Measurements from ENCODE around the gene ACKR3. TPM values are rescaled to one million over a fixed set of nuclear protein-coding genes. Genes with fewer than 3 reads are reported as not detected.

Gene ACKR3
- 1 to 10 TPM in 1 of 2 experiments, under 1 TPM in 1; 0.86 to 1.6 TPM for total RNA-seq

GRCh38 chr2:236569573-236569973 is at the start of gene ACKR3:
Gene ACKR3 (plus strand): TSS chr2:236569825. CDS start chr2:236580466, 10,641 bp downstream.
- POLR2A ChIA-PET: no interaction called here
- CTCF ChIA-PET: interaction anchor here (0.6 to 3.7 kb wide), 12 partner anchors 15 to 492 kb away, joined by 3 to 45 read pairs (median 4); no protein-coding TSS in a partner anchor

GRCh38 chr2:236521556-236521955 is 48.1 kb upstream of the ACKR3 start:
- POLR2A ChIA-PET: no interaction called here
- CTCF ChIA-PET: interaction anchor here (1.8 kb wide), 1 partner anchor 8 kb away, joined by 7 read pairs; no protein-coding TSS in a partner anchor

- ChIA-PET POLR2A (no interaction called here), CTCF (interaction anchor here (1.8 kb wide), 1 partner anchor 10 kb away, joined by 7 read pairs; no protein-coding TSS in a partner anchor)
Measured at GRCh38 chr2:236523249-236523648, 46.4 kb upstream of the ACKR3 start.

GRCh38 chr2:236525411-236525997 is 44.1 kb upstream of the ACKR3 start:
- CTCF ChIA-PET: no interaction called here
- POLR2A ChIA-PET: no interaction called here

GRCh38 chr2:236526455-236527158 is 43.0 kb upstream of the ACKR3 start:
- ChIA-PET POLR2A (no interaction called here), CTCF (interaction anchor here (1.4 to 1.7 kb wide), 2 partner anchors 14 to 43 kb away, joined by 3 to 4 read pairs; partner anchors contain the start of gene ACKR3)

GRCh38 chr2:236527159-236527630 is 42.4 kb upstream of the ACKR3 start:
- CTCF ChIA-PET: interaction anchor here (1.3 to 1.7 kb wide), 3 partner anchors 9 to 43 kb away, joined by 3 to 4 read pairs (median 4); partner anchors contain the start of gene ACKR3
- POLR2A ChIA-PET: no interaction called here

- ChIA-PET CTCF (no interaction called here), POLR2A (no interaction called here)
Measured at GRCh38 chr2:236529606-236530005, 40.0 kb upstream of the ACKR3 start.

GRCh38 chr2:236530512-236530911 is 39.1 kb upstream of the ACKR3 start:
- ChIA-PET CTCF (no interaction called here), POLR2A (no interaction called here)

- ChIA-PET CTCF (interaction anchor here (1.9 kb wide), 1 partner anchor 17 kb away, joined by 6 read pairs; no protein-coding TSS in a partner anchor), POLR2A (no interaction called here)
Measured at GRCh38 chr2:236531195-236531594, 38.4 kb upstream of the ACKR3 start.

- ChIA-PET POLR2A (no interaction called here), CTCF (interaction anchor here (1.9 kb wide), 1 partner anchor 18 kb away, joined by 6 read pairs; no protein-coding TSS in a partner anchor)
Measured at GRCh38 chr2:236531996-236532395, 37.6 kb upstream of the ACKR3 start.

- ChIA-PET CTCF (no interaction called here), POLR2A (no interaction called here)
Measured at GRCh38 chr2:236533343-236533742, 36.3 kb upstream of the ACKR3 start.

- ChIA-PET POLR2A (no interaction called here), CTCF (interaction anchor here (2.8 kb wide), 1 partner anchor 22 kb away, joined by 13 read pairs; no protein-coding TSS in a partner anchor)
Measured at GRCh38 chr2:236535024-236535423, 34.6 kb upstream of the ACKR3 start.

- CTCF ChIA-PET: interaction anchor here (0.6 to 2.8 kb wide), 4 partner anchors 9 to 1035 kb away, joined by 4 to 13 read pairs (median 5); no protein-coding TSS in a partner anchor
- POLR2A ChIA-PET: no interaction called here
Measured at GRCh38 chr2:236536727-236537398, 32.8 kb upstream of the ACKR3 start.

- CTCF ChIA-PET: interaction anchor here (0.6 to 1.5 kb wide), 2 partner anchors 30 to 32 kb away, joined by 3 read pairs; partner anchors contain the start of gene ACKR3
- POLR2A ChIA-PET: interaction anchor here (0.5 kb wide), 1 partner anchor 25 kb away, joined by 3 read pairs; no protein-coding TSS in a partner anchor
Measured at GRCh38 chr2:236538242-236538641, 31.4 kb upstream of the ACKR3 start.

GRCh38 chr2:236541008-236541562 is 28.5 kb upstream of the ACKR3 start:
- POLR2A ChIA-PET: no interaction called here

GRCh38 chr2:236544362-236544761 is 25.3 kb upstream of the ACKR3 start:
- CTCF ChIA-PET: no interaction called here
- POLR2A ChIA-PET: no interaction called here

More at GRCh38 chr2:236541008-236541562, 28.5 kb upstream of the ACKR3 start:
- CTCF ChIA-PET: interaction anchor here (1.3 kb wide), 1 partner anchor 28 kb away, joined by 4 read pairs; no protein-coding TSS in a partner anchor

GRCh38 chr2:236545248-236545658 is 24.4 kb upstream of the ACKR3 start:
- ChIA-PET POLR2A (no interaction called here), CTCF (interaction anchor here (1.7 kb wide), 1 partner anchor 33 kb away, joined by 6 read pairs; no protein-coding TSS in a partner anchor)

- ChIA-PET CTCF (interaction anchor here (1.7 kb wide), 1 partner anchor 33 kb away, joined by 6 read pairs; no protein-coding TSS in a partner anchor), POLR2A (no interaction called here)
Measured at GRCh38 chr2:236545814-236546480, 23.7 kb upstream of the ACKR3 start.

GRCh38 chr2:236546561-236547002 is 23.0 kb upstream of the ACKR3 start:
- POLR2A ChIA-PET: interaction anchor here (1.3 kb wide), 1 partner anchor 11 kb away, joined by 3 read pairs; no protein-coding TSS in a partner anchor
- CTCF ChIA-PET: interaction anchor here (1.3 to 1.7 kb wide), 2 partner anchors 23 to 34 kb away, joined by 4 to 6 read pairs; partner anchors contain the start of gene ACKR3
